Islet precursor cell (in vitro differentiated cells): Measurements from ENCODE around the gene COASY.
"Not testable (repeated sequence)": the region's sequence is repeated elsewhere in the genome, so short reads cannot be mapped to it uniquely, and the experiment has no call there.

Experiments
- DNase-seq: peaks from one replicate; pipeline ENCODE4 v3.0.0-alpha.2; 2018

COASY gene

DNA sequence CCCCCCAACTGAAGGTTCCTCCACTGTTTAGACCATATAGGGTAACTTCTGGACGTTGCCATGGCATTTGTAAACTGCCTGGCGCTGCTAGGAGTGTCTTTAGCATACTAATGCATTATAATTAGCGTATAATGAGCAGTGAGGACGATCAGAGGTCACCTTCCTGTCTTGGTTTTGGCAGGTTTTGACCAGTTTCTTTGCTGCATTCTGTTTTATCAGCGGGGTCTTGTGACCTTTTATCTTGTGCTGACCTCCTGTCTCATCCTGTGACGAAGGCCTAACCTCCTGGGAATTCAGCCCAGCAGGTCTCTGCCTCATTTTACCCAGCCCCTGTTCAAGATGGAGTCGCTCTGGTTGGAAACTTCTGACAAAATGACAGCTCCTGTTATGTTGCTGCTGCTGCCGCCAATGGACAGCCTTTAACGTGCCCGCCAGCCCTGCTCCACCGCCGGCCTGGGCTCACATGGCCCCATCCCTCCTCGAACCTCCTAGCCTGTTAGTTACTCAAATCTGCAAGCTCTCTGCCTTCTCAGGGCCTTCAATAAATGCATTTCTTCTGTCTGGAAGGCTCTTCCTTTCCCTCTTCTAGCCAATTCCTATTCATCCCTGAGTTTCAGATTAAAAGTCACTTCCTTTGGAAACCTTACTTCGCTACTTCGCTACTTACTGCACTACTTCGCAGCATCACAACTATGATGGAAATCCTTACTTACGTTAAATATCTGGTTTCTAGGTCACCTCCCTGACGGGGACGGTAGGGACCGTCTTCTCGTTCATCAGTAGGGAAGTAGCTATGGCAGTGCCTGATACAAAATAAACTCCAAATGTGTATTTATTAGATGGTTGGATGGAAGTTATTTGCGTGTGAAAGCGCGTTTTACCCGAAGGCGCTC, 26.5 kb upstream of the COASY start:
- DNase-seq, result peak; percentile 54

DNA sequence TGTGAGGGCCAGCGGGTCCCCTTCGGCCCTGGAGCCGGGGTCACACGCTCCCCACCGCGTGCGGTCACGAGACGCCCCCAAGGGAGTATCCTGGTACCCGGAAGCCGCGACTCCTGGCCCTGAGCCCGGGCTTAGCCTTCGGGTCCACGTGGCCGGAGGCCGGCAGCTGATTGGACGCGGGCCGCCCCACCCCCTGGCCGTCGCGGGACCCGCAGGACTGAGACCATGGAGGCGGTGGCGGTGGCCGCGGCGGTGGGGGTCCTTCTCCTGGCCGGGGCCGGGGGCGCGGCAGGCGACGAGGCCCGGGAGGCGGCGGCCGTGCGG, 25.9 kb upstream of the COASY start, which contains the start of gene NAGLU:
Gene NAGLU (plus strand): TSS at position 194 of the 324 bp plus-strand sequence. CDS start 32 bp downstream, at position 226.
- peak; percentile 95 for DNase-seq

- peak; percentile 91 for DNase-seq
Measured at GRCh38 chr17:42536372-42537155, 25.4 kb upstream of the COASY start.

GRCh38 chr17:42537156-42537805, 24.7 kb upstream of the COASY start:
- no peak for DNase-seq

DNA sequence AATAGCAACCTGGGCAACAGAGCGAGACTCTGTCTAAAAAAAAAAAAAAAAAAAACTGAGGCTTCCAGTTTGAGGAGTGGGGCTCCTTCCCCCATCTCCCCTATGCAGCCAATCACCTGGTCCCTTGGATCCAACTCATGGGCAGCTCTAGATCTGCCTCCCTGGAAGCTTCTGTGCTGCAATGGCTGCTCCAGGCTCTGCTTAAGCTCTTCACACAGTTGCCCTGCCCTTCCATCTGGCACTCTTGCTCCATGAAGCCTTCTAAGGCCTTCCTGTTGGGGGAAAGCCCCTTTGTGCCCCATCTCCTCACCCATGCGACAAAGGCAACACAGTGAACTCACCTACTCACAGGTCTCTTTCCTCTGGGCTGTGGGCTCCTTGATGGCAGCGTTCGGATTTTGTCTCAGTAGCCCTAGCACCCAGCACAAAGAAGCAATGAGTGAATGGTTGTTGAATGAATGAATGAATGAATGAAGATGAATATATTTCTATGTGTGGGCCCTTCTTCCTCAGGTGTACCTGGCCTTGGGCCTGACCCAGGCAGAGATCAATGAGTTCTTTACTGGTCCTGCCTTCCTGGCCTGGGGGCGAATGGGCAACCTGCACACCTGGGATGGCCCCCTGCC, 24.0 kb upstream of the COASY start:
- DNase-seq, result no peak

DNA sequence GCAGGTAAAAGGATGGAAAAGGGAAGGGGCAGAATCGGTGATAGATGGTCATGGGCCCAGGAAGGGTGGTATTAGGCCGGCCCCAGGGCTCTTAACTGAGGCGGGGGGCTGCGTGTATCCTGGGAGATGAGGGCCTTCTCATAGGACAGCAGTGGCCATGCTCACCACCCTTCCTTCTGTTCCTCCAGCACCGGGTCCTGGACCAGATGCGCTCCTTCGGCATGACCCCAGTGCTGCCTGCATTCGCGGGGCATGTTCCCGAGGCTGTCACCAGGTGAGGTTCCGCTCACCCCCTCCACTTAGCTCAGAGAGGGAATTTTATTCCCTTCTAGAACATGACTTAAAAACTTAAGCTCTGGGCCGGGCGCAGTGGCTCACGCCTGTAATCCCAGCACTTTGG, 23.5 kb upstream of the COASY start:
- no peak for DNase-seq

- DNase-seq, result not testable (repeated sequence)
Measured at GRCh38 chr17:42540558-42540957, 21.4 kb upstream of the COASY start.

DNA sequence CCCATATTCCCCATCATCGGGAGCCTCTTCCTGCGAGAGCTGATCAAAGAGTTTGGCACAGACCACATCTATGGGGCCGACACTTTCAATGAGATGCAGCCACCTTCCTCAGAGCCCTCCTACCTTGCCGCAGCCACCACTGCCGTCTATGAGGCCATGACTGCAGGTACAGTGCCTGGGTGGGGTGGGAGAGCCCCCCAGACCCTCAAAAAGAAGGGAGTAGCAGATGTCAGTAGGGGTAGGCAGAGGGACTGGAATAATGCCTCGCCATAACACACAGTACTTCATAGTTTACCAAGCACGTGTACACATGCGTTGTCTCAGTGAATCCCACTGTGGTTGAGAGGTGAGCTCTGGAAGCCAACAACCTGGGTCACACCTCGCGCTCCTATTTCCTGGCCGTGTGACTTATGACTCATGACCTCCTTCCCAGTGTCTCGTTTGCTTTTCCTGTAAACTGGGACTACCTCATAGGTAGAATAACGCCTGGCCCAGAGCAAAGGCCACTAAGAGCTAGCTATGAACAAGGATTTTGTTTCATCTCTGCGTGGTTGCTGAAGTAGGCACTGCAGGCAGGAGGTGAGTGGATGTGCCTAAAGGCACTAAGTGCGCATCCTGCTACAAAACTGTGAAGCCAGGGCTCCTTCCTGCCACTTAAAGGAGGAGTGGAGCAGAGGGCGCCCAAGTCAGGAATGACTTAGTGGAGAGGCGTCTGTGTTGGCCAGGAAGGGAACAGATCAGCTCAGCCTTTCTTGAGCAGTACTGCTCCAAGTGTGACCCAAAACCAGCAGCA, 20.7 kb upstream of the COASY start:
- DNase-seq, result peak; percentile 91

DNA sequence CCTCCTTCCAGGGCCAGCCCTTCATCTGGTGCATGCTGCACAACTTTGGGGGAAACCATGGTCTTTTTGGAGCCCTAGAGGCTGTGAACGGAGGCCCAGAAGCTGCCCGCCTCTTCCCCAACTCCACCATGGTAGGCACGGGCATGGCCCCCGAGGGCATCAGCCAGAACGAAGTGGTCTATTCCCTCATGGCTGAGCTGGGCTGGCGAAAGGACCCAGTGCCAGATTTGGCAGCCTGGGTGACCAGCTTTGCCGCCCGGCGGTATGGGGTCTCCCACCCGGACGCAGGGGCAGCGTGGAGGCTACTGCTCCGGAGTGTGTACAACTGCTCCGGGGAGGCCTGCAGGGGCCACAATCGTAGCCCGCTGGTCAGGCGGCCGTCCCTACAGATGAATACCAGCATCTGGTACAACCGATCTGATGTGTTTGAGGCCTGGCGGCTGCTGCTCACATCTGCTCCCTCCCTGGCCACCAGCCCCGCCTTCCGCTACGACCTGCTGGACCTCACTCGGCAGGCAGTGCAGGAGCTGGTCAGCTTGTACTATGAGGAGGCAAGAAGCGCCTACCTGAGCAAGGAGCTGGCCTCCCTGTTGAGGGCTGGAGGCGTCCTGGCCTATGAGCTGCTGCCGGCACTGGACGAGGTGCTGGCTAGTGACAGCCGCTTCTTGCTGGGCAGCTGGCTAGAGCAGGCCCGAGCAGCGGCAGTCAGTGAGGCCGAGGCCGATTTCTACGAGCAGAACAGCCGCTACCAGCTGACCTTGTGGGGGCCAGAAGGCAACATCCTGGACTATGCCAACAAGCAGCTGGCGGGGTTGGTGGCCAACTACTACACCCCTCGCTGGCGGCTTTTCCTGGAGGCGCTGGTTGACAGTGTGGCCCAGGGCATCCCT, 18.5 kb upstream of the COASY start:
- peak; percentile 54 for DNase-seq

DNA sequence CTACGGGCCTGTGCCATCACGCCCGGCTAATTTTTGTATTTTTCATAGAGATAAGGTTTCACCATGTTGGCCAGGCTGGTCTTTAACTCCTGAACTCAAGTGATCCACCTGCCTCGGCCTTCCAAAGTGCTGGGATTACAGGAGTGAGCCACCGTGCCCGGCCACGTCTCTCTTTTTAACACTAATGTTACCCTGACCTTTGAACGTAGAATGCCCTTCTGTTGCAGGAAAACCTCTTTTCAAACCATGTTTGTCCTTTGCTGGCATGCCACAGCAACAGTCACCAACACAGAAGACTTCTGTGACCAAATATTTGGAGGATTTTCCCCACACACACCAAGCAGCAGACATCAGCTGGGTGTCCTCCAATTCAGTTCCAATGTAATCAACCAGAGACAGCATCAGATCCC, 17.1 kb upstream of the COASY start:
- no peak for DNase-seq

GRCh38 chr17:42545755-42546505, 16.0 kb upstream of the COASY start:
- peak; percentile 58 for DNase-seq

- peak; percentile 59 for DNase-seq
Measured at GRCh38 chr17:42547001-42547461, 14.9 kb upstream of the COASY start.

GRCh38 chr17:42547698-42548069, 14.3 kb upstream of the COASY start:
- no peak for DNase-seq

- DNase-seq, result peak; percentile 97
Measured at GRCh38 chr17:42548070-42548837, 13.7 kb upstream of the COASY start.

GRCh38 chr17:42548993-42549755, 12.8 kb upstream of the COASY start:
- no peak for DNase-seq

- not testable (repeated sequence) for DNase-seq
Measured at GRCh38 chr17:42552736-42553135, 9.2 kb upstream of the COASY start, which contains the start of gene HSD17B1. TSS of gene HSD17B1 (plus strand) at chr17:42552923. CDS start at chr17:42552934, 11 bp downstream.

- peak; percentile 89 for DNase-seq
Measured at GRCh38 chr17:42553161-42553818, 8.7 kb upstream of the COASY start.

GRCh38 chr17:42553866-42554249, 8.1 kb upstream of the COASY start:
- DNase-seq, result no peak
